Stimulated activated CD8-positive, alpha-beta memory T cell treated with anti-CD3 and anti-CD28 coated beads, Interleukin-15, amount 100 ng/mL, for 48 hours (primary cell): ENCODE measurements around the gene ZNF846.
A peak's percentile ranks its signal among the peaks of the same experiment; 100 is the strongest.
"Not testable (repeated sequence)": the region's sequence is repeated elsewhere in the genome, so short reads cannot be mapped to it uniquely, and the experiment has no call there.

Experiments used
- DNase-seq, 2 donors: peaks; one replicate each; pipeline ENCODE4 v3.0.0-alpha.2; 2020; ENCODE audit warnings: low read depth in 2 of 2

The ZNF846 gene

GRCh38 chr19:9768175-9769112 lies at the start of gene ZNF846:
ZNF846 (minus strand) TSS chr19:9768738; CDS start chr19:9764950, 3,788 bp downstream.
- peak; percentile 89 to 92 for DNase-seq

DNA sequence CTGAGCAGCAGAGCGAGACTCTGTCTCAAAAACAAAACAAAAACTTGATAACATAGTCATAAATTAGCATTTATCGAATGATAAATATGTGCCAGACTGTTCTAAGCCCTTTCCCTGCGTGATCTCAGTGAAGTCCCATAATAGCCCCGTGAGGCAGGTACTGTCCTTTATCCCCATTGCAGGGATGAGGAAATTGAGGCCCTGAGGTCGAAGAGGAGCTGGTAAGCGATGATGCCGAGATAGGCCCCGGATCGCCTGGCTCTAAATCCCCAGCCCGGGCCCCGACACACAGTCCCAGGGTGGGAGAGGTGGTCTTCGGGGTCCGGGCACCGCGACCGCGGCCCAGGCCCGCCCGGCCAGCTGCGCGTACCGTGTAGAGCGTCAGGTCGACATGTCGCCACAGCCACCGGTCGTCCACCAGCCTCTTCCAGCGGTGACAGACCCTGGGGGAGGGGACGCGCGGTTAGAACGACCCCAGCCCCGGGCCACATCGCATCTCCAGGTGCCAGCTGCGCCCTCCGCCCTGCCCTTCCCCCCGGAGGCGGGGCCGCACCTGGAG lies 49.7 kb upstream of the ZNF846 start:
- DNase-seq, result no peak

GRCh38 chr19:9811139-9811538 lies 42.6 kb upstream of the ZNF846 start:
- DNase-seq, result no peak

- no peak for DNase-seq
These were observed 40.6 kb upstream of the ZNF846 start for GRCh38 chr19:9808855-9809824.

- no peak for DNase-seq
These were observed 38.3 kb upstream of the ZNF846 start for GRCh38 chr19:9806803-9807202.

DNA sequence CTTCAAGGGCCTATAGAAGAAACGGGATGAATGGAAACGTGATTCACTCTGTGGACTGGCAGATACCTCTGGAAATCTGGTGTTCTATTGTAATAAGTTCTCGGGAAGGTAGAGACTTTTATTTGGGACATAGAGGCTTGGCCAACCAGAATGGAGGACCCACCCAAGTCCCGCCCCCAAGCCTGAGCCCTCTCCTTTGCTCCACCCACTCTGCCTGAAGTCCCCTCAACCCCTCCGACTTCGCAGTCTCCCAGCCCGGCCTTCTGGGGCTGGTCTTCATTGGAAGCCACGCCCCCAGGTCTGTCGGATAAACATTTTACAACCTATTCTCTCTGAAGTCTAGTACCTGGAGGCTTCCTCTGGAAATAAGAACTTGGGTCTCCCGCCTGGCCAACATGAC lies 33.4 kb upstream of the ZNF846 start:
- no peak for DNase-seq

DNA sequence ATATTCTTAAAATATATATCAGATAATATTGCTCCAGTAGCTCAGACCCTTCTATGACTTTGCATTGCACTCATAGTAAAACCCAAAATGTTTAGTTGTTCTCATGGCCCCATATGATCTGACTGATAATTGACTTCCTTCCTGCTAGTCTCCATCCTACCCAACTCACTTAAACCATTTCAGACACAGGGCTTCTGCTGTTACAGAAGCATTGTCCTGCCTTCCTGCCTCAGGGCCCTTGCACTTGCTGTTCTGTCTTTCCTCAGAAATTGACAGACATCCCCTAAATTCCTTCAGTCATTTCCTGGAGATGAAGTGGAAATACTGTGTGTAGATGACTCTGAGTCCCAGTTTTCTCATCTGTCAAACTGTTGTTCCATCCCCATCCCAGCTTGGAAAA lies 30.6 kb upstream of the ZNF846 start:
- no peak for DNase-seq

GRCh38 chr19:9797871-9798270 lies 29.3 kb upstream of the ZNF846 start:
- DNase-seq, result no peak

GRCh38 chr19:9796113-9796773 lies 27.7 kb upstream of the ZNF846 start:
- peak; percentile 66 to 72 for DNase-seq

- peak; percentile 35 to 54 for DNase-seq
These were observed 24.6 kb upstream of the ZNF846 start for GRCh38 chr19:9793071-9793591.

DNA sequence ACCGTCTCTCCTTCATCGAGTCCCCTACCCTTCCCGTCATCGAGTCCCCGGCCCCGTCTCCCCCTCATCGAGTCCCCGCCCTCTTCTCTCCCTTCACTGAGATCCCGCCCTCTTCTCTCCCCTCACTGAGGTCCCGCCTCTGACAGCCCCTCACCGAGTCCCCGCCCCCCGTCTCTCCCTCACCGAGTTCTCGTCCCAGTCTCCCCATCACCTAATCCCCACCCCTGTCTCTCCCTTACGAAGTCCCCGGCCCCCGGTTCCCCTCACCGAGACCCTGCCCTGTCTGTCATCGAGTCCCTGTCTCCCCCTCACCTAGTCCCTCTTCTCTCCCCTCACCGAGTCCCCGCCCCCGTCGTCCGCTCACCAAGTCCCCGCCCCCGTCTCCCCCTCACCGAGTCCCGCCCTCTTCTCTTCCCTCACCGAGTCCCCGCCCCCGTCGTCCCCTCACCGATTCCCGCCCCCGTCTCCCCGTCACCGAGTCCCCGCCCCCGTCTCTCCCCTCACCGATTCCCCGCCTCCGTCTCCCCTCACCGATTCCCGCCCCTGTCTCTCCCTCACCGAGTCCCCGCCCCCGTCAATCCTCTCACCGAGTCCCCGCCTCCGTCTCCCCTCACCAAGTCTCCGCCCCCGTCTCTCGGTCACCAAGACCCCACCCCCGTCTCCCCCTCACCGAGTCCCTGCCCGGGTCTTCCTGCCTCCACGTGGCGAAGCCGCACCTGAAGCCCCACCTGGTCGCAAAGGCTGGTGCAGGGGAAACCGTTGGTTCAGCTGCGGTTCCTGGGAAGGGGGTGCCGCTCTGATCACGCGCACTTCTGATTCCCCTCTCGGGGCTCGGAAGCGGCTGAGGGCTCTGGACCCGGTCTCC lies 23.9 kb upstream of the ZNF846 start:
- peak; percentile 74 to 84 for DNase-seq

DNA sequence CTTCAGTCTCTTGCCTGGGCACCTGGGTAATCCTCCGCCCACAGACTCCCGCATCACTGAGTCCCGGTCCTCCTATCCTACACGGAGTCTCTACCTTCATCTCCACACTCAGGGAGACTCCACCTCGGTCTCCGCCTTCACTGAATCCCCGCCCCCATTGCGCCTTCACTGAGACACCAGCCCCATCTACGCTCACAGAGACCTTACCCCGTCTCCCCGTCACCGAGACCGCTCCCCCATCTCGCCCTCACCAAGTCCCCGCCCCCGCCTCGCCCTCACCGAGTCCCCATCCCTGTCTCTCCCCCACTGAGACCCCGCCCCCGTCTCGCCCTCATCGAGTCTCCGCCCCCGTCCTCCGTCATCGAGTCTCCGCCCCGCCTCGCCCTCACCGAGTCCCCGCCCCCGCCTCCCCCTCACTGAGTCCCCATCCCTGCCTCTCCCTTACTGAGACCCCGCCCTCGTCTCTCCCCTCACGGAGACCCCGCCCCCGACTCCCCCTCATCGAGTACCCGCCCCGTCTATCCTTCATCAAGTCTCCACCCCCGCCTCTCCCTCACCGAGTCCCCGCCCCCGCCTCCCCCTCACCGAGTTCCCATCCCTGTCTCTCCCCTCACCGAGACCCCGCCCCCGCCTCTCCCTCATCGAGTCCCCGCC lies 23.1 kb upstream of the ZNF846 start:
- peak; percentile 81 to 85 for DNase-seq

- not testable (repeated sequence) for DNase-seq
These were observed 22.5 kb upstream of the ZNF846 start for GRCh38 chr19:9791073-9791367.

- DNase-seq, result not testable (repeated sequence)
These were observed 21.0 kb upstream of the ZNF846 start for GRCh38 chr19:9789579-9789978.

DNA sequence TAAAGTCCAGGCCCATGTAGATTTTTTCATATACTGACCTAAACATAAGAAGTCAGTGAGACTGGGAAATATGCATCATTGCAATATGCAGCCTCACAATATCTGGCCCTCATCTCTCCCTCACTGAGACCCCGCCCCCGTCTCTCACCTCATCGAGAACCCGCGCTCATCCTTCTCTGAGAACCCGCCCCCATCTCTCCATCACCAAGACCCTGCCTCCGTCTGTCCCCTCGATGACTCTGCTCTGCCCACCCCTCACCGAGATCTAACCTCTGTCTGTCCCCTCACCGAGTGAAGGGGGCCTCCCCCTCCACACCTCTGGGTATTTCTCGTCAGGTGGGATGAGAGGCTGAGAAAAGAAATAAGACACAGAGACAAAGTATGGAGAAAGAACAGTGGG lies 20.5 kb upstream of the ZNF846 start:
- no peak for DNase-seq

DNA sequence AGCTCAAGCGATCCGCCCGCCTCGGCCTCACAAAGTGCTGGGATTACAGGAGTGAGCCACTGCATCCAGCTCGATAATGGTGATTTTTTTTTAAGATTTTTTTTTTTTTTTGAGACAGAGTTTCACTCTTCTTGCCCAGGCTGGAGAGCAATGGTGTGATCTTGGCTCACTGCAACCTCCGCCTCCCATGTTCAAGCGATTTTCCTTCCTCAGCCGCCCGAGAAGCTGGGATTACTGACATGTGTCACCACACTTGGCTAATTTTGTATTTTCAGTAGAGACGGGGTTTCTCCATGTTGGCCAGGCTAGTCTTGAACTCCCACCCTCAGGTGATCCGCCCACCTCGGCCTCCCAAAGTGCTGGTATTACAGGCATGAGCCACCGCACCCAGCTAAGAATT lies 20.1 kb upstream of the ZNF846 start:
- DNase-seq, result not testable (repeated sequence)

DNA sequence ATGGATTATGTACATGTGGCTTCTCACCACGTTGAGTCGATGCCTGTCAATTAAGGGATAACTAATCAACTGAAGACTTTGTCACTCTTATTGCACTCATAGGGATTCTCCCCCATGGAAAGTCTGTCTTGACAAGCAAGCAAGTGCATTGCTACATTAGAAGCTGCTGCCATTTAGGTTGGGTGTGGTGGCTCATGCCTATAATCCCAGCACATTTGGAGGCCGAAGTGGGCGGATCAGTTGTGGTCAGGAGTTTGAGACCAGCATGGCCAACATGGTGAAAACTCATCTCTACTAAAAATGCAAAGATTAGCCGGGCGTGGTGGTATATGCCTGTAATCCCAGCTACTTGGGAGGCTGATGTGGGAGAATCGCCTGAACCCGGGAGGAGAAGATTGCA lies 18.3 kb upstream of the ZNF846 start:
- DNase-seq, result no peak

DNA sequence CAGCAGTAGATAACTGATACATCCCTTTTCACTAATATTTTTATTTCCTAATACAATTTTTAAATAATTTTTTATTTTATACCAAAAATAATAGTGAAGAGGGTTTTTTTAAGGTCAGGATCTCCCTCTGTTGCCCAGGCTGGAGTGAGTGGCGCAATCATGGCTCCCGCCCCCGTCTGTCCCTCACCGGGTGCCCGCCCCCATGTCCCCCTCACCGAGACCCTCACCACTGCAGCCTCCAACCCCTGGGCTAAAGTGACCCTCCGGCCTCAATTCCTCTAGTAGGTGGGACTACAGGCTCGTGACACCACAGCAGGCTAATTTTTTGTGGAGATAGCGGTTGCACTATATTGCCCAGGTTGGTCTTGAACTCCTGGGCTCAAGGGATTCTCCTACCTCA lies 17.8 kb upstream of the ZNF846 start:
- no peak for DNase-seq

- DNase-seq, result peak; percentile 94 to 95
These were observed 17.1 kb upstream of the ZNF846 start for GRCh38 chr19:9785367-9786331.
